ENCODE measurements around the gene ABCA2. TPM values are rescaled to one million over a fixed set of nuclear protein-coding genes. Genes with fewer than 3 reads are reported as not detected.

The ABCA2 gene
- total and polyA plus RNA-seq, 2 experiments from 2014 or later = 7.0 to 16.0 TPM

- Histone ChIP-seq H2AFZ (no peak overlapping the region), H3K79me2 (replicated peaks; ENCODE audit: insufficient read depth) (no peaks in the 10 kb centered on the region), H3K4me2 (no peak overlapping the region), H3K27me3 (ENCODE audit: insufficient read depth) (peaks cover 21% of the 10 kb centered on the region), H3F3A (replicated peaks; ENCODE audit: low read depth) (0 out of 2 replicates have a peak, but pooled peaks cover 6% of the 10 kb centered on the region), H3K4me3 (no peak overlapping the region), H3K9me2 (ENCODE audit: insufficient read depth) (no peaks in the 10 kb centered on the region), H3K4me1 (ENCODE audit: insufficient read depth) (peaks cover 7% of the 10 kb centered on the region; the same call in 1 of the 2 replicates), H3K27ac (ENCODE audit: low read depth) (no peak overlapping the region), H3K36me3 (ENCODE audit: insufficient read depth) (no peaks in the 10 kb centered on the region), H4K20me1 (replicated peaks; ENCODE audit: insufficient read depth) (no peaks in the 10 kb centered on the region)
- DNase-seq (ENCODE audit: low spot score) = no peak
- no peak overlapping the region for H3K27ac Mint-ChIP-seq
- no peak for TF ChIP-seq JUNB (IDR thresholded peaks at IDR 0.05; ENCODE audit: unreplicated experiment)
- TF ChIP-seq CREB1 (CRISPR knock-in tag; IDR thresholded peaks at IDR 0.05; ENCODE audit: low read depth) = no peak
- no peak for TF ChIP-seq STAT1 (IDR thresholded peaks at IDR 0.05; ENCODE audit: unreplicated experiment)
- TF ChIP-seq, protein P1, sequence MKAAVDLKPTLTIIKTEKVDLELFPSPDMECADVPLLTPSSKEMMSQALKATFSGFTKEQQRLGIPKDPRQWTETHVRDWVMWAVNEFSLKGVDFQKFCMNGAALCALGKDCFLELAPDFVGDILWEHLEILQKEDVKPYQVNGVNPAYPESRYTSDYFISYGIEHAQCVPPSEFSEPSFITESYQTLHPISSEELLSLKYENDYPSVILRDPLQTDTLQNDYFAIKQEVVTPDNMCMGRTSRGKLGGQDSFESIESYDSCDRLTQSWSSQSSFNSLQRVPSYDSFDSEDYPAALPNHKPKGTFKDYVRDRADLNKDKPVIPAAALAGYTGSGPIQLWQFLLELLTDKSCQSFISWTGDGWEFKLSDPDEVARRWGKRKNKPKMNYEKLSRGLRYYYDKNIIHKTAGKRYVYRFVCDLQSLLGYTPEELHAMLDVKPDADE (IDR thresholded peaks at IDR 0.05) = no peak
- no peak for TF ChIP-seq ZNF331 (CRISPR knock-in tag; IDR thresholded peaks at IDR 0.05; ENCODE audit: low read depth)
- TF ChIP-seq, protein P2, sequence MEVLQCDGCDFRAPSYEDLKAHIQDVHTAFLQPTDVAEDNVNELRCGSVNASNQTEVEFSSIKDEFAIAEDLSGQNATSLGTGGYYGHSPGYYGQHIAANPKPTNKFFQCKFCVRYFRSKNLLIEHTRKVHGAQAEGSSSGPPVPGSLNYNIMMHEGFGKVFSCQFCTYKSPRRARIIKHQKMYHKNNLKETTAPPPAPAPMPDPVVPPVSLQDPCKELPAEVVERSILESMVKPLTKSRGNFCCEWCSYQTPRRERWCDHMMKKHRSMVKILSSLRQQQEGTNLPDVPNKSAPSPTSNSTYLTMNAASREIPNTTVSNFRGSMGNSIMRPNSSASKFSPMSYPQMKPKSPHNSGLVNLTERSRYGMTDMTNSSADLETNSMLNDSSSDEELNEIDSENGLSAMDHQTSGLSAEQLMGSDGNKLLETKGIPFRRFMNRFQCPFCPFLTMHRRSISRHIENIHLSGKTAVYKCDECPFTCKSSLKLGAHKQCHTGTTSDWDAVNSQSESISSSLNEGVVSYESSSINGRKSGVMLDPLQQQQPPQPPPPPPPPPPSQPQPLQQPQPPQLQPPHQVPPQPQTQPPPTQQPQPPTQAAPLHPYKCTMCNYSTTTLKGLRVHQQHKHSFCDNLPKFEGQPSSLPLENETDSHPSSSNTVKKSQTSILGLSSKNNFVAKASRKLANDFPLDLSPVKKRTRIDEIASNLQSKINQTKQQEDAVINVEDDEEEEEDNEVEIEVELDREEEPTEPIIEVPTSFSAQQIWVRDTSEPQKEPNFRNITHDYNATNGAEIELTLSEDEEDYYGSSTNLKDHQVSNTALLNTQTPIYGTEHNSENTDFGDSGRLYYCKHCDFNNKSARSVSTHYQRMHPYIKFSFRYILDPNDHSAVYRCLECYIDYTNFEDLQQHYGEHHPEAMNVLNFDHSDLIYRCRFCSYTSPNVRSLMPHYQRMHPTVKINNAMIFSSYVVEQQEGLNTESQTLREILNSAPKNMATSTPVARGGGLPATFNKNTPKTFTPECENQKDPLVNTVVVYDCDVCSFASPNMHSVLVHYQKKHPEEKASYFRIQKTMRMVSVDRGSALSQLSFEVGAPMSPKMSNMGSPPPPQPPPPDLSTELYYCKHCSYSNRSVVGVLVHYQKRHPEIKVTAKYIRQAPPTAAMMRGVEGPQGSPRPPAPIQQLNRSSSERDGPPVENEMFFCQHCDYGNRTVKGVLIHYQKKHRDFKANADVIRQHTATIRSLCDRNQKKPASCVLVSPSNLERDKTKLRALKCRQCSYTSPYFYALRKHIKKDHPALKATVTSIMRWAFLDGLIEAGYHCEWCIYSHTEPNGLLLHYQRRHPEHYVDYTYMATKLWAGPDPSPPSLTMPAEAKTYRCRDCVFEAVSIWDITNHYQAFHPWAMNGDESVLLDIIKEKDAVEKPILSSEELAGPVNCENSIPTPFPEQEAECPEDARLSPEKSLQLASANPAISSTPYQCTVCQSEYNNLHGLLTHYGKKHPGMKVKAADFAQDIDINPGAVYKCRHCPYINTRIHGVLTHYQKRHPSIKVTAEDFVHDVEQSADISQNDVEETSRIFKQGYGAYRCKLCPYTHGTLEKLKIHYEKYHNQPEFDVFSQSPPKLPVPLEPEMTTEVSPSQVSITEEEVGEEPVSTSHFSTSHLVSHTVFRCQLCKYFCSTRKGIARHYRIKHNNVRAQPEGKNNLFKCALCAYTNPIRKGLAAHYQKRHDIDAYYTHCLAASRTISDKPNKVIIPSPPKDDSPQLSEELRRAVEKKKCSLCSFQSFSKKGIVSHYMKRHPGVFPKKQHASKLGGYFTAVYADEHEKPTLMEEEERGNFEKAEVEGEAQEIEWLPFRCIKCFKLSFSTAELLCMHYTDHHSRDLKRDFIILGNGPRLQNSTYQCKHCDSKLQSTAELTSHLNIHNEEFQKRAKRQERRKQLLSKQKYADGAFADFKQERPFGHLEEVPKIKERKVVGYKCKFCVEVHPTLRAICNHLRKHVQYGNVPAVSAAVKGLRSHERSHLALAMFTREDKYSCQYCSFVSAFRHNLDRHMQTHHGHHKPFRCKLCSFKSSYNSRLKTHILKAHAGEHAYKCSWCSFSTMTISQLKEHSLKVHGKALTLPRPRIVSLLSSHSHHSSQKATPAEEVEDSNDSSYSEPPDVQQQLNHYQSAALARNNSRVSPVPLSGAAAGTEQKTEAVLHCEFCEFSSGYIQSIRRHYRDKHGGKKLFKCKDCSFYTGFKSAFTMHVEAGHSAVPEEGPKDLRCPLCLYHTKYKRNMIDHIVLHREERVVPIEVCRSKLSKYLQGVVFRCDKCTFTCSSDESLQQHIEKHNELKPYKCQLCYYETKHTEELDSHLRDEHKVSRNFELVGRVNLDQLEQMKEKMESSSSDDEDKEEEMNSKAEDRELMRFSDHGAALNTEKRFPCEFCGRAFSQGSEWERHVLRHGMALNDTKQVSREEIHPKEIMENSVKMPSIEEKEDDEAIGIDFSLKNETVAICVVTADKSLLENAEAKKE (CRISPR knock-in tag; IDR thresholded peaks at IDR 0.05) = no peak
- no peak for TF ChIP-seq EZH2phosphoT487 (IDR thresholded peaks at IDR 0.05; ENCODE audit: unreplicated experiment)
- TF ChIP-seq ZNF114 (CRISPR knock-in tag; IDR thresholded peaks at IDR 0.05) = no peak
- TF ChIP-seq NANOG (IDR thresholded peaks at IDR 0.05; ENCODE audit: borderline replicate concordance) = no peak
- TF ChIP-seq, protein P3, sequence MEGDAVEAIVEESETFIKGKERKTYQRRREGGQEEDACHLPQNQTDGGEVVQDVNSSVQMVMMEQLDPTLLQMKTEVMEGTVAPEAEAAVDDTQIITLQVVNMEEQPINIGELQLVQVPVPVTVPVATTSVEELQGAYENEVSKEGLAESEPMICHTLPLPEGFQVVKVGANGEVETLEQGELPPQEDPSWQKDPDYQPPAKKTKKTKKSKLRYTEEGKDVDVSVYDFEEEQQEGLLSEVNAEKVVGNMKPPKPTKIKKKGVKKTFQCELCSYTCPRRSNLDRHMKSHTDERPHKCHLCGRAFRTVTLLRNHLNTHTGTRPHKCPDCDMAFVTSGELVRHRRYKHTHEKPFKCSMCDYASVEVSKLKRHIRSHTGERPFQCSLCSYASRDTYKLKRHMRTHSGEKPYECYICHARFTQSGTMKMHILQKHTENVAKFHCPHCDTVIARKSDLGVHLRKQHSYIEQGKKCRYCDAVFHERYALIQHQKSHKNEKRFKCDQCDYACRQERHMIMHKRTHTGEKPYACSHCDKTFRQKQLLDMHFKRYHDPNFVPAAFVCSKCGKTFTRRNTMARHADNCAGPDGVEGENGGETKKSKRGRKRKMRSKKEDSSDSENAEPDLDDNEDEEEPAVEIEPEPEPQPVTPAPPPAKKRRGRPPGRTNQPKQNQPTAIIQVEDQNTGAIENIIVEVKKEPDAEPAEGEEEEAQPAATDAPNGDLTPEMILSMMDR (conservative IDR thresholded peaks at IDR 0.05; ENCODE audit: low read depth in 2 of 2) = no peak
- no peak for TF ChIP-seq REST (IDR thresholded peaks at IDR 0.05; ENCODE audit: unreplicated experiment)
- no peak for TF ChIP-seq POLR2AphosphoS5 (IDR thresholded peaks at IDR 0.05; ENCODE audit: low read depth)
- TF ChIP-seq EZH2 (IDR thresholded peaks at IDR 0.05; ENCODE audit: low read depth, unreplicated experiment) = no peak
- ATAC-seq = no peak
- H3K4me1 Mint-ChIP-seq = no peaks in the 10 kb centered on the region; the same call in 2 of the 3 replicates
- no peaks in the 10 kb centered on the region for H3K36me3 Mint-ChIP-seq (ENCODE audit: low read depth)
- H3K9me3 Mint-ChIP-seq = no peaks in the 10 kb centered on the region
- H3K4me3 Mint-ChIP-seq = no peak overlapping the region
- peaks cover 26% of the 10 kb centered on the region for H3K27me3 Mint-ChIP-seq (ENCODE audit: insufficient read depth, low read depth, poor library complexity)
Observed at GRCh38 chr9:137025517-137025966, 2.5 kb downstream of the ABCA2 start.
